Measurements from ENCODE around the gene FGG.

GRCh38 chr4:154591890-154592289, 20.6 kb downstream of the FGG start:
- no peak for TF ChIP-seq ZNF597 (CRISPR knock-in tag; IDR thresholded peaks at IDR 0.05)
- TF ChIP-seq, protein P1, sequence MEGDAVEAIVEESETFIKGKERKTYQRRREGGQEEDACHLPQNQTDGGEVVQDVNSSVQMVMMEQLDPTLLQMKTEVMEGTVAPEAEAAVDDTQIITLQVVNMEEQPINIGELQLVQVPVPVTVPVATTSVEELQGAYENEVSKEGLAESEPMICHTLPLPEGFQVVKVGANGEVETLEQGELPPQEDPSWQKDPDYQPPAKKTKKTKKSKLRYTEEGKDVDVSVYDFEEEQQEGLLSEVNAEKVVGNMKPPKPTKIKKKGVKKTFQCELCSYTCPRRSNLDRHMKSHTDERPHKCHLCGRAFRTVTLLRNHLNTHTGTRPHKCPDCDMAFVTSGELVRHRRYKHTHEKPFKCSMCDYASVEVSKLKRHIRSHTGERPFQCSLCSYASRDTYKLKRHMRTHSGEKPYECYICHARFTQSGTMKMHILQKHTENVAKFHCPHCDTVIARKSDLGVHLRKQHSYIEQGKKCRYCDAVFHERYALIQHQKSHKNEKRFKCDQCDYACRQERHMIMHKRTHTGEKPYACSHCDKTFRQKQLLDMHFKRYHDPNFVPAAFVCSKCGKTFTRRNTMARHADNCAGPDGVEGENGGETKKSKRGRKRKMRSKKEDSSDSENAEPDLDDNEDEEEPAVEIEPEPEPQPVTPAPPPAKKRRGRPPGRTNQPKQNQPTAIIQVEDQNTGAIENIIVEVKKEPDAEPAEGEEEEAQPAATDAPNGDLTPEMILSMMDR (CRISPR knock-in tag; IDR thresholded peaks at IDR 0.05), result no peak
- TF ChIP-seq ZNF788 (CRISPR knock-in tag; IDR thresholded peaks at IDR 0.05; ENCODE audit: borderline replicate concordance), result no peak
- TF ChIP-seq, protein P2, sequence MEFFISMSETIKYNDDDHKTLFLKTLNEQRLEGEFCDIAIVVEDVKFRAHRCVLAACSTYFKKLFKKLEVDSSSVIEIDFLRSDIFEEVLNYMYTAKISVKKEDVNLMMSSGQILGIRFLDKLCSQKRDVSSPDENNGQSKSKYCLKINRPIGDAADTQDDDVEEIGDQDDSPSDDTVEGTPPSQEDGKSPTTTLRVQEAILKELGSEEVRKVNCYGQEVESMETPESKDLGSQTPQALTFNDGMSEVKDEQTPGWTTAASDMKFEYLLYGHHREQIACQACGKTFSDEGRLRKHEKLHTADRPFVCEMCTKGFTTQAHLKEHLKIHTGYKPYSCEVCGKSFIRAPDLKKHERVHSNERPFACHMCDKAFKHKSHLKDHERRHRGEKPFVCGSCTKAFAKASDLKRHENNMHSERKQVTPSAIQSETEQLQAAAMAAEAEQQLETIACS (CRISPR knock-in tag; IDR thresholded peaks at IDR 0.05), result no peak
- TF ChIP-seq EHMT2 (IDR thresholded peaks at IDR 0.05; ENCODE audit: borderline replicate concordance, low read depth, low read length), result no peak
- TF ChIP-seq SRSF9 (IDR thresholded peaks at IDR 0.05; ENCODE audit: borderline replicate concordance, insufficient read depth, low read depth, low read length, poor library complexity, severe bottlenecking), result no peak
- TF ChIP-seq TBP (CRISPR knock-in tag; IDR thresholded peaks at IDR 0.05), result no peak
- TF ChIP-seq GPBP1L1 (CRISPR knock-in tag; IDR thresholded peaks at IDR 0.05), result no peak

Data from HepG2 (cell line).